ENCODE results near the gene EFCAB14.

DNA sequence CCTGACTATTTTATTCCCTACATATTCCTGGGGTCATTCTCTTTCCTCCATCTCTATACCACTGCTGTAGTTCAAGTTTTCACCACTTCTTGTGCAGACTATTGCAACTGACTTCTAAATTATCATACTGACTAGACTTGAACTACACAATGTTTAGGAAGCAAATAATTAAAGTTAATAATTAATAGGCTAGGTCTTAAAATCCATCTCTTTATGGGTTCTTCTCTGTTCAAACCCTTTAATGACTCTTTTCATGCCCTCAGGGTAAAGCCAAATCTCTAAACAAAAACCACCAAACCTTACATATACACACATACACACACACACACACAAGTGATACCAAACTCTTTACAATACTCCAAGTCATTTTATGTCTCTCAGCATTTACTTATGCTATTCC, 80.0 kb downstream of the EFCAB14 start:
- TF ChIP-seq CTCF (IDR thresholded peaks at IDR 0.05) (no peak), POLR2A (IDR thresholded peaks at IDR 0.05) (no peak)
